Activated naive CD4-positive, alpha-beta T cell (primary cell): Measurements from ENCODE around the gene PATJ.
"Not testable (repeated sequence)": the region's sequence is repeated elsewhere in the genome, so short reads cannot be mapped to it uniquely, and the experiment has no call there.

Source experiments
- DNase-seq, 4 experiments: peaks; one replicate each; lab custom pipeline; 2025; lab: John Stamatoyannopoulos, UW

The PATJ gene

GRCh38 chr1:61888808-61889207 lies 146.5 kb downstream of the PATJ start:
- DNase-seq = no peak

DNA sequence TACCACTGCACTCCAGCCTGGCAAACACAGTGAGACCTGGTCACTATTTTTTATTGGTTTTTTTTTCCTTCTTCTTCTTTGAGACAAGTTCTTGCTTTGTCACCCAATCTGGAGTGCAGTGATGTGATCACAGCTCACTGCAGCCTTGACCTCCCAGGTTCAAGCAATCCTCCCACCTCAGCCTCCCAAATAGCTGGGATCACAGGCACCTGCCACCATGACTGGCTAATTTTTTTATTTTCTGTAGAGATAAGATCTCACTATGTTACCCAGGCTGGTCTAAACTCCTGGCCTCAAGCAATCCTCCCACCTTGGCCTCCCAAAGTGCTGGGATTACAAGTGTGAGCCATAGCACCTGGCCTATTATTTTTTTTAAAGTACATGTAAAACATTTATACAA lies 148.2 kb downstream of the PATJ start:
- DNase-seq = not testable (repeated sequence)

GRCh38 chr1:61892977-61893376 lies 150.7 kb downstream of the PATJ start:
- DNase-seq = no peak

GRCh38 chr1:61894296-61894695 lies 152.0 kb downstream of the PATJ start:
- DNase-seq = not testable (repeated sequence)

GRCh38 chr1:61895175-61895574 lies 152.9 kb downstream of the PATJ start:
- no peak for DNase-seq

GRCh38 chr1:61898658-61899057 lies 156.4 kb downstream of the PATJ start:
- DNase-seq = no peak

- no peak for DNase-seq
Measured at GRCh38 chr1:61904354-61904753, 162.1 kb downstream of the PATJ start.

DNA sequence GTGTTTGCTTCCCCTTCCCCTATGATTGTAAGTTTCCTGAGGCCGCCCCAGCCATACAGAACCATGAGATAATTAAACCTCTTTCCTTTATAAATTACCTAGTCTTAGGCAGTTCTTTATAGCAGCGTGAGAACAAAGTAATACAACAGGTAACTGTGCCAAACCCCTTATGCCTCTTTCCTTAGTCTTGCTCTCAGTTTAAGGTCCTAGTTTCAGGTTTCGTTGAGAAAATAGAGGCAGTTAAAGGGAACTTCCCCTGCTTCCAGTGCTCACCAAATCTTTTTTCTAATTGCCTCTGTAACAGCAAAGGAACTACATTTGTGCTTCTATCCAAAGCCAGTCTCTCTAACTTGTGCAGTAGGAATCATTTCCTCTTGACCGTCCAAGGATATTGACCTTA lies 164.8 kb downstream of the PATJ start:
- no peak for DNase-seq

GRCh38 chr1:61910035-61910434 lies 167.8 kb downstream of the PATJ start:
- DNase-seq = no peak

GRCh38 chr1:61914823-61915482 lies 172.7 kb downstream of the PATJ start:
- no peak for DNase-seq

DNA sequence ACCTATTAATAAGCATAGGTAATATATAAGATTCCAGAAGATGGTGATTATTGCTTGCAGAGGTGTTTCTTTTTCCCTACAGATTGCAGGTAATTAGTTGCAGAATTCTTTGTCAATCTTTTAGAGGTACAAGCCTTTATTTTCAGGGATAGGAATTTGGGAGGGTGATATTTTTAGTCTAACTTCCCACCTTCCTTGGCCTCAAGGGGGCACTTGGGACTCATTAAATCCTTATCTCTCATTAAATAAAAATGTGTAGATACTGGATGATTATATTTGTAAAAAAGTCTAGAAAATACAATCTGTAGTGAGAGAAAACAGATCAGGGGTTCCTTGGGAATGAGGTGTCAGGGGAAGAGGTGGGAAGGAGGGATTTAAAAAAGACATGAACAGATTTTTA lies 179.2 kb downstream of the PATJ start:
- DNase-seq = no peak

GRCh38 chr1:61922950-61923480 lies 180.7 kb downstream of the PATJ start:
- no peak for DNase-seq

- no peak for DNase-seq
Measured at GRCh38 chr1:61925591-61926298, 183.5 kb downstream of the PATJ start.

GRCh38 chr1:61926597-61926996 lies 184.3 kb downstream of the PATJ start:
- DNase-seq = no peak

GRCh38 chr1:61930116-61930645 lies 187.9 kb downstream of the PATJ start:
- DNase-seq = no peak

GRCh38 chr1:61931587-61932279 lies 189.5 kb downstream of the PATJ start:
- no peak for DNase-seq

DNA sequence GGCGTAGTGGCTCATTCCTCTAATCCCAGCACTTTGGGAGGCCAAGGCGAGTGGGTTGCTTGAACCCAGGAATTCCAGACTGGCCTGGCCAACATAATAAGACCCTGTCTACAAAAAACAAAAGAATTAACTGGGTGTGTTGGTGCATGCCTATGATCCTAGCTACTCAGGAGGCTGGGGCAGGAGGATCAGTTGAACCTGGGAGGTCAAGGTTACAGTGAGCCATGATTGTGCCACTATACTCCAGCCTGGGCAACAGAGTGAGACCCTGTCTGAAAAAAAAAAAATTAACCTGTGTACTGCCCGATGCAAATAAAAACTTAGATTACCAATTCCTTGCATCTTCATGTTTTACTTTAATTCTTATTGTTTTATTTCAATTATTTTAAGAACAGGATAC lies 193.2 kb downstream of the PATJ start:
- DNase-seq = no peak

GRCh38 chr1:61936839-61937238 lies 194.6 kb downstream of the PATJ start:
- DNase-seq = no peak

DNA sequence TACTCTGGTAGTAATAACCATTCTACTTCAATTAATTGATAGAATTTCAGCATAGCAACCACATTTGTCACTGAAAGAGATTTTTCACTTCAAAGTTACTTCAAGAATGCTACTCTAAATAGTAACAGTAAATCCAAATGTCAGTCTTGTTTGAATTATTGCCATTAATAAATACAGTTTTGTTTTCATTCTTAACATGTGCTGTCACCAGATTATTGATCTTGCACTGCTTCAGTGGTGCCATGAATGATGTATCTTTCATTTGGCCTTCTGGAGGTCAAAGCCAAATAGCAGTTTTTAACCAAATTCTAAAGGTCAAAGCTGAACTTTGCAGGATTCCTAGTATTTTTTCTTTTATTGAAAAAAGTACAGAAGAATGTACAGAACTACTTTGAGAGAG lies 199.5 kb downstream of the PATJ start:
- DNase-seq = no peak

DNA sequence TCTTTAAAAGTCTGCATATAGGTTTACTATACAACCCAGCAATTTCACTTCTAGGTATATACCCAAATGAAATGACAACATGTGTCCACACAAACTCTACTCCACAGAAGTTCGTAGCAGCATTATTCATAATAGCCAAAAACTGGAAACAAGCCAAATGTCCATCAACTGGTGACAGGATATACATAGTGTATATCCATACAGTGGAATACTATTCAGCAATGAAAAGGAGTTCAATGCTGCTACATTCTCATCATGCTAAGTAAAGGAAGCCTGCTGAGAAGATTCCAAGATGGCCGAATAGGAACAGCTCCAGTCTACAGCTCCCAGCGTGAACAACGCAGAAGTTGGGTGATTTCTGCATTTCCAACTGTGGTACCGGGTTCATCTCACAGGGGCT lies 200.6 kb downstream of the PATJ start:
- no peak for DNase-seq

GRCh38 chr1:61948685-61949084 lies 206.4 kb downstream of the PATJ start:
- not testable (repeated sequence) for DNase-seq

DNA sequence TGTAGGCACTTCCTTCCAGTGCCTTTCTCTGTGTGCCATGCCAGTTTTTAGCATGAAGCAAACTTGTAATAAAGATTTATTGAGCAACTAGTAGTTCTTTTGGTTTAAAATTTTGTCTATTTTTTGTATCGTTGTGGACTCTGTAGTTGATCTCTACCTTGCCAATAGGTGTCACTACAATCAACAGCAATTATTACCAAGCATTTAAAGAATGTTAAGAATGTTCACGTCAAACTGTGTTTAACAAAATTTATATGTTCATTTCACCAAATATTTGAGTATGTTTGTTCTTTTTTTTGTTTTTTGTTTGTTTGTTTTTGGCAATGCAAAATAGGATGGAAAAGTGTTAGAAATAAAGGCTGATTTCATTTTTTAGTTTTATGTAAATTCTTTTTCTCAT lies 208.1 kb downstream of the PATJ start:
- no peak for DNase-seq
